Immature natural killer cell (primary cell): Measurements from ENCODE around the gene MCRIP1. TPM values are rescaled to one million over a fixed set of nuclear protein-coding genes. Genes with fewer than 3 reads are reported as not detected.

Experiments
- DNase-seq, 3 donors: peaks; one replicate each; pipeline ENCODE4 v3.0.0; 2022; ENCODE audit warnings: mixed read lengths in 1 of 3
- H3K27ac Mint-ChIP-seq, 6 donors: one replicate each; pipeline ENCODE4 v1.8.0; 2020; ENCODE audit warnings: mixed read lengths in 6 of 6, mild to moderate bottlenecking in 5 of 6, inconsistent platforms in 4 of 6, moderate library complexity in 3 of 6
- H3K27me3 Mint-ChIP-seq, 3 donors: one replicate each; pipeline ENCODE4 v1.8.0; 2020 to 2021; ENCODE audit warnings: low read depth in 3 of 3, mild to moderate bottlenecking in 3 of 3, mixed read lengths in 3 of 3, moderate library complexity in 3 of 3, inconsistent platforms in 1 of 3
- H3K36me3 Mint-ChIP-seq, 3 donors: one replicate each; pipeline ENCODE4 v1.8.0; 2020; ENCODE audit warnings: mixed read lengths in 3 of 3, inconsistent platforms in 2 of 3, mild to moderate bottlenecking in 2 of 3
- H3K4me1 Mint-ChIP-seq, 2 donors: one replicate each; pipeline ENCODE4 v1.8.0; 2020; ENCODE audit warnings: inconsistent platforms in 2 of 2, mild to moderate bottlenecking in 2 of 2, mixed read lengths in 2 of 2, moderate library complexity in 1 of 2
- H3K4me3 Mint-ChIP-seq, 5 donors: one replicate each; pipeline ENCODE4 v1.8.0; 2020; ENCODE audit warnings: mild to moderate bottlenecking in 5 of 5, mixed read lengths in 5 of 5, inconsistent platforms in 3 of 5, moderate library complexity in 3 of 5
- H3K9me3 Mint-ChIP-seq, 6 donors: one replicate each; pipeline ENCODE4 v1.8.0; 2020; ENCODE audit warnings: mild to moderate bottlenecking in 6 of 6, mixed read lengths in 6 of 6, inconsistent platforms in 4 of 6, moderate library complexity in 3 of 6
- polyA plus RNA-seq, 3 donors: library from polyadenylated mRNA; unstranded; fragments of 300-500 nt; fragmentation: Illumina TruSeq; gene quantifications; one replicate each; pipeline ENCODE4 v1.2.3, GENCODE V29; 2021

Gene MCRIP1
- polyA plus RNA-seq, 3 donors from 2014 or later, result 112 to 178 (median 124) TPM

DNA sequence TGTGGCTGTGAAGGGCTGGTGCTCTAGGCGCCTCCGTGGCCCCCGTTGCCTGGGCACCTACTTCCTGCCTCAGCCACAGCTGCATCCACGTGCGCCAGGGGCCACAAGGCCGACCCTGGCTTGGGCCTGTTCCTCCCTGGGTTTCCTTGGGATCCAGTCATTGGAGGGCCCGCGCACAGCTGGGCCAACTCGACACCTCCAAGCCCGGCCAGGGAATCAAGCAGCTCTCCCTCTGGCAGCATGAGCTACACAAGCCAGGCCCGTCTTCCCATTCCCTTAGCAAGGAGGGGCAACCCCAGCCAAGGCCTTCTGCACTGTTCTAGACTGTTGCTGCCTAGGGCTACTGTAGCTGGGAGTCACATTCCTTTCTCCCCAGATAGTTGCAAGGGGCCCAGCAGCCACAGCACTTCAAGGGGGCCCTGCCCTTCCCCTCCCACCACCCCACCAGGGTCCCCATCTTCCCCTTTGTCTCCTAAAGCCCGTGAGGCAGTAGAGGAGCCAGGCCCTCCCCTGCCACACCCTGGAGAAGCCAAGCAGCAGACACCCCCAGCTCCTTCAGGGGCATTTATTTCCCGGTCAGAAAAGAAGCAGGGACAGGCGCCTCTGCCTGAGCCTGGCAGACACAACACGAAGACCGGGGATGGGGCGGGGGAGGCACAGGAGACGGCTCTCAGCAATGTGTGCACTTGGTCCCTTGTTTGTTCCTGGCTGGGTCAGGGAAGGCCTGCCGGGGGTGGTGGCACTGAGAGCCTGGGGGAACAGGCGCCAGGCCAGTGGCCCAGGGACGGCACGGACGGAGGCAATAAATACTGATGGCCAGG lies 34.3 kb upstream of the MCRIP1 start:
- H3K27ac Mint-ChIP-seq, result peak overlapping the region in 5 of 6 donors; percentile 39 to 76 (median 49)
- peak in 1 of 3 donors; percentile 46 for DNase-seq
- peaks cover 34 to 42% of the 10 kb centered on the region in 2 donors for H3K4me1 Mint-ChIP-seq
- H3K36me3 Mint-ChIP-seq, result peaks cover 0 to 7% (median 0%) of the 10 kb centered on the region in 3 donors
- H3K4me3 Mint-ChIP-seq, result peak overlapping the region in 2 of 5 donors; percentile 6 to 24
- peaks cover 23 to 46% (median 37%) of the 10 kb centered on the region in 3 donors for H3K27me3 Mint-ChIP-seq
- H3K9me3 Mint-ChIP-seq, result no peaks in the 10 kb centered on the region

- peaks cover 38 to 39% of the 10 kb centered on the region in 2 donors for H3K4me1 Mint-ChIP-seq
- peaks cover 0 to 7% (median 0%) of the 10 kb centered on the region in 3 donors for H3K36me3 Mint-ChIP-seq
- H3K27me3 Mint-ChIP-seq, result peaks cover 22 to 48% (median 32%) of the 10 kb centered on the region in 3 donors
- no peak overlapping the region for H3K4me3 Mint-ChIP-seq
- peak overlapping the region in 5 of 6 donors; percentile 39 to 76 (median 62) for H3K27ac Mint-ChIP-seq
- DNase-seq, result no peak
- H3K9me3 Mint-ChIP-seq, result no peaks in the 10 kb centered on the region
These were observed 33.5 kb upstream of the MCRIP1 start for GRCh38 chr17:81866440-81867169.

- Mint-ChIP-seq H3K36me3 (peaks cover 0 to 7% (median 0%) of the 10 kb centered on the region in 3 donors), H3K4me1 (peaks cover 42% of the 10 kb centered on the region in 2 donors), H3K27me3 (peaks cover 21 to 48% (median 33%) of the 10 kb centered on the region in 3 donors), H3K27ac (peak overlapping the region in 4 of 6 donors; percentile 28 to 62 (median 40)), H3K9me3 (no peaks in the 10 kb centered on the region), H3K4me3 (no peak overlapping the region)
- DNase-seq, result peak in 1 of 3 donors; percentile 19
These were observed 32.8 kb upstream of the MCRIP1 start for GRCh38 chr17:81865733-81866439.

DNA sequence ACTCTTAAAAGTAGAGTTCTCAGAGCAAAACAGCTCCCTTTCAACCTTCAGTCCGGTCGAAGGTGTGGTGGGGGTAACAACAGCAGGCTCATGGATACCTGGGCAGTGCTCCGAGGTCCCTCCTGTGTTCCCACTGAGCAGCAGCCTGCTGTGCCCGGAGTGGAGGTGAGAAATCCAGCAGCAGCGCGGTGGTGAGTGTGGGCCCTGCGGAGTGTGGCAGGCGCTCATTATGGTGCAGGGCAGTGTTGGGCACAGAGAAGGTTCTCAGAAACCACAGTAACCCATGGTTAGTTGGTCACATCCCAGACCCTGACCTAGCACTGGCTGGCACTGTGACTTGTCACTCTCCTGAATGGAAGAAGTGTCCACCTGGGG lies 32.3 kb upstream of the MCRIP1 start:
- Mint-ChIP-seq H3K4me3 (no peak overlapping the region), H3K27me3 (peaks cover 23 to 51% (median 37%) of the 10 kb centered on the region in 3 donors), H3K36me3 (peaks cover 0 to 7% (median 0%) of the 10 kb centered on the region in 3 donors), H3K27ac (peak overlapping the region in 5 of 6 donors; percentile 12 to 62 (median 30)), H3K9me3 (peaks cover 0 to 2% (median 0%) of the 10 kb centered on the region in 6 donors), H3K4me1 (peaks cover 41 to 45% of the 10 kb centered on the region in 2 donors)
- no peak for DNase-seq

DNA sequence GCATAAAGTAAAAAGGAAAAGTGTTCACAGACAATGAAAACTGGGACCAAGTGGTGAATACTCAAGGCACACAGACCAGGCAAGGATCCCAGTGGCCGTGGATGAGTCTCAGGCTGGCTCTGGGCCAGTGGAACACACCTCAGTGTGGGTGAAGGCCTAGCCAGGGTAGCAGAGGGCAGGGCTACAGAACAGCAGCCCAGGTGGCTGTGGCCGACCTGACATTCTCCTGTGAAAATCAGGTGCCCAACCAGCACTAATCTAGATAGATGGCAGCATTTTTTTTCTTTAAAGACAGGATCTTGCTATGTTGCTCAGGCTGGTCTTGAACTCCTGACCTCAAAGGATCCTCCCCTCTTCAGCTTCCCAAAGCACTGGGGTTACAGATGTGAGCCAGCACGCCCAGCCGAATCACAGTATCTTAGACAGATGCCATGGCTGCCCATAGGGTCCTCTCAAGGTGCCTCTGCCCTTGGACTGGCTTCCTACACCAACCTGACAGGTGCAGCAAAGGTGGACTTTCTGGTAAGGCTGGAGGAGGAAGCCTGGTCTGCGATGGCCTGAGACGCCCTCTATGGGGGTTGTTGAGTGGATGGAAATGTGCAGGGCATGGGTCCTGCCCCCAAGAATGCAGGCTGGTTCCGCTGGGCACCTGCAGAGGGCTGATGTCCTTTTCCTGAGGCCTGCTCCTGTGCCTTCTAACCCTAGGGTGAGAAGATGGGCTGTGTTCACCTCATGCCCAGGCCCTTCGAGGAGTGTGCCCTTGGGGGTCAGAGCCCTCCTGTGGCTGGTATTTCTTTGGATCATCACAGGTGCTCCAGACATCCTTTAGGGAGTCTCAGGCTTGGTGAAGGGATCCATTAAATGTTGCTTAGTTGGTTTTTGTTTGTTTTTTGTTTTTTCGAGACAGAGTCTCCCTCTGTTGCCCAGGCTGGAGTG lies 31.0 kb upstream of the MCRIP1 start:
- H3K36me3 Mint-ChIP-seq, result peaks cover 0 to 7% (median 0%) of the 10 kb centered on the region in 3 donors
- H3K27ac Mint-ChIP-seq, result peak overlapping the region in 5 of 6 donors; percentile 34 to 89 (median 88)
- H3K9me3 Mint-ChIP-seq, result peaks cover 0 to 2% (median under 1%) of the 10 kb centered on the region in 6 donors
- DNase-seq, result no peak
- H3K27me3 Mint-ChIP-seq, result peaks cover 18 to 49% (median 29%) of the 10 kb centered on the region in 3 donors
- peaks cover 41 to 45% of the 10 kb centered on the region in 2 donors for H3K4me1 Mint-ChIP-seq
- no peak overlapping the region for H3K4me3 Mint-ChIP-seq

GRCh38 chr17:81863123-81863675 lies 30.1 kb upstream of the MCRIP1 start:
- Mint-ChIP-seq H3K4me3 (peak overlapping the region; percentile 50 to 75 (median 69)), H3K4me1 (peaks cover 48 to 53% of the 10 kb centered on the region in 2 donors), H3K27ac (peak overlapping the region; percentile 69 to 90 (median 88)), H3K36me3 (peaks cover 0 to 7% (median 0%) of the 10 kb centered on the region in 3 donors), H3K9me3 (peaks cover 0 to 2% (median under 1%) of the 10 kb centered on the region in 6 donors), H3K27me3 (peaks cover 18 to 47% (median 29%) of the 10 kb centered on the region in 3 donors)
- DNase-seq, result no peak

GRCh38 chr17:81860756-81861568 lies 27.9 kb upstream of the MCRIP1 start:
- Mint-ChIP-seq H3K9me3 (peaks cover 0 to 2% (median under 1%) of the 10 kb centered on the region in 6 donors), H3K27me3 (peaks cover 12 to 34% (median 19%) of the 10 kb centered on the region in 3 donors), H3K36me3 (peaks cover 0 to 12% (median 0%) of the 10 kb centered on the region in 3 donors), H3K27ac (peak overlapping the region; percentile 93 to 99 (median 98)), H3K4me3 (peak overlapping the region; percentile 88 to 93 (median 92)), H3K4me1 (peaks cover 43 to 47% of the 10 kb centered on the region in 2 donors)
- peak; percentile 99 to 100 (median 100) for DNase-seq

DNA sequence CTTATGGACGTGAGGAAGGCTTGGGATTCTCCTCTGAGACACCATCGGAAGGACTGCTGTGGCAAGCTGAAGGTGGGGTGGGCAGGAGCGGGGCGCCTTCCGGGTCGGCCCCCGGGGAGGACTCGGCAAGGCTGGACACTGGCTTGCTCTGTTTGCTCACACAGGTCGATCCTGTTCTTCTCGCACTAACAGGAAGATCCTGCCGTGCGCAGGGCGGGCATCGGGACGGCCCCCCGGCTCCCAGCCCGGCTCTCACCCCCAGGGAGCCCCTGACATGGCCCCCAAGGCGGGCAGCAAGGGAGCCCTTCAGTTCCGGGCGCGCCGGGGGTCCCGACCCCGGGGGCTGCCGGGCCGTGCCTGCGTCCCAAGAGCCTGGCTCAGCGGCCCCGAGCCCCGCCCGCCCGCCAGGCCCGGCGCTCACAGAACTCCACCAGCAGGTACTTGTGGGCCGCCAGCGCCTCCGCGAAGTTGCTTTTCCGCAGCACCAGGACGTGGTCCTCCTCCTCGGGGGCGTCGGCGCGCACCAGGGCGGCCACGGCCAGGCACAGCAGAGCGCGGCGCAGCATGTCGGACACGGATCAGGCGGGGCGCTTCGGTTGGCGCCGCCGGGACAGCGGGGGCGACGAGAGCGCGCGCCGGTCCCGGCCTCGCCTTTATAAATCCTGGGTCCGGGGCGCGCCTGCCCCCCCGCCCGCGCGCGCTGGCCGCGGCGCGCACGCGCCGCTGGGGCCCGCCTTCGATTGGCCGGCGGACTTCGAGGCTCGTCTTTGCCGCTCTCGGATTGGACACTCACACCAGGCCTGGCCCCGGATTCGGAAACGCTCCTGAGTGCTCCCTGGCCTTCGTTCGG lies 27.0 kb upstream of the MCRIP1 start, which contains the start of gene P4HB:
TSS of gene P4HB (minus strand) at position 630 of the 850 bp plus-strand sequence. CDS start at position 566, 64 bp downstream.
- H3K9me3 Mint-ChIP-seq, result peaks cover 0 to 2% (median under 1%) of the 10 kb centered on the region in 6 donors
- peaks cover 0 to 15% (median 3%) of the 10 kb centered on the region in 3 donors for H3K36me3 Mint-ChIP-seq
- peak within 1 kb of the TSS; percentile 92 to 96 (median 93) for H3K4me3 Mint-ChIP-seq
- H3K27me3 Mint-ChIP-seq, result peaks cover 12 to 29% (median 14%) of the 10 kb centered on the region in 3 donors
- DNase-seq, result no peak
- peaks cover 43 to 46% of the 10 kb centered on the region in 2 donors for H3K4me1 Mint-ChIP-seq
- H3K27ac Mint-ChIP-seq, result peak within 1 kb of the TSS; percentile 93 to 99 (median 98)

- peaks cover 0 to 15% (median 3%) of the 10 kb centered on the region in 3 donors for H3K36me3 Mint-ChIP-seq
- peaks cover 43 to 46% of the 10 kb centered on the region in 2 donors for H3K4me1 Mint-ChIP-seq
- H3K27me3 Mint-ChIP-seq, result peaks cover 12 to 29% (median 12%) of the 10 kb centered on the region in 3 donors
- peaks cover 0 to 2% (median under 1%) of the 10 kb centered on the region in 6 donors for H3K9me3 Mint-ChIP-seq
- H3K27ac Mint-ChIP-seq, result peak overlapping the region; percentile 87 to 94 (median 90)
- no peak for DNase-seq
- H3K4me3 Mint-ChIP-seq, result peak overlapping the region; percentile 85 to 96 (median 92)
These were observed 26.1 kb upstream of the MCRIP1 start for GRCh38 chr17:81858967-81859905.
